Measurements from ENCODE around the gene SAMM50.

DNA sequence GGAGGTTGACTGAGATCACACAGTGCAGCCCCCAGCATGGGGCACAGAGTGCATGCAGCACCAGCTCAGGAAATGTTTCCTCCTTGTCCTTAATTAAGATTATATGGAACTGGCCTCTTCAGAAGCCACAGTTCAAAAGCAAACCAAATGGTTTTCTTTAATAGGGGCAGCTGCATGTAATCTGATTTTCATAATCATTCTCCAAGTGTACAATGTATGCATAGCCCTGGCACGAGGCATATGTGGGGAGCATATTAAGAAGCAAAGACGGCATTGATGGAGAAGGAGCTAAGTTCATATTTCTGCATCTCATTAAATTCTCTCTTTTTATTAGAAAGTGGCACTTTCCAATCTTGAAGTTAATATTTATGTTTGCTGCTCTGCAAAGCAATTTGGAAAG is 59.0 kb downstream of the SAMM50 start:
- TF ChIP-seq, protein P1, sequence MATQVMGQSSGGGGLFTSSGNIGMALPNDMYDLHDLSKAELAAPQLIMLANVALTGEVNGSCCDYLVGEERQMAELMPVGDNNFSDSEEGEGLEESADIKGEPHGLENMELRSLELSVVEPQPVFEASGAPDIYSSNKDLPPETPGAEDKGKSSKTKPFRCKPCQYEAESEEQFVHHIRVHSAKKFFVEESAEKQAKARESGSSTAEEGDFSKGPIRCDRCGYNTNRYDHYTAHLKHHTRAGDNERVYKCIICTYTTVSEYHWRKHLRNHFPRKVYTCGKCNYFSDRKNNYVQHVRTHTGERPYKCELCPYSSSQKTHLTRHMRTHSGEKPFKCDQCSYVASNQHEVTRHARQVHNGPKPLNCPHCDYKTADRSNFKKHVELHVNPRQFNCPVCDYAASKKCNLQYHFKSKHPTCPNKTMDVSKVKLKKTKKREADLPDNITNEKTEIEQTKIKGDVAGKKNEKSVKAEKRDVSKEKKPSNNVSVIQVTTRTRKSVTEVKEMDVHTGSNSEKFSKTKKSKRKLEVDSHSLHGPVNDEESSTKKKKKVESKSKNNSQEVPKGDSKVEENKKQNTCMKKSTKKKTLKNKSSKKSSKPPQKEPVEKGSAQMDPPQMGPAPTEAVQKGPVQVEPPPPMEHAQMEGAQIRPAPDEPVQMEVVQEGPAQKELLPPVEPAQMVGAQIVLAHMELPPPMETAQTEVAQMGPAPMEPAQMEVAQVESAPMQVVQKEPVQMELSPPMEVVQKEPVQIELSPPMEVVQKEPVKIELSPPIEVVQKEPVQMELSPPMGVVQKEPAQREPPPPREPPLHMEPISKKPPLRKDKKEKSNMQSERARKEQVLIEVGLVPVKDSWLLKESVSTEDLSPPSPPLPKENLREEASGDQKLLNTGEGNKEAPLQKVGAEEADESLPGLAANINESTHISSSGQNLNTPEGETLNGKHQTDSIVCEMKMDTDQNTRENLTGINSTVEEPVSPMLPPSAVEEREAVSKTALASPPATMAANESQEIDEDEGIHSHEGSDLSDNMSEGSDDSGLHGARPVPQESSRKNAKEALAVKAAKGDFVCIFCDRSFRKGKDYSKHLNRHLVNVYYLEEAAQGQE (IDR thresholded peaks at IDR 0.05; ENCODE audit: unreplicated experiment) = no peak
- TF ChIP-seq, protein P2, sequence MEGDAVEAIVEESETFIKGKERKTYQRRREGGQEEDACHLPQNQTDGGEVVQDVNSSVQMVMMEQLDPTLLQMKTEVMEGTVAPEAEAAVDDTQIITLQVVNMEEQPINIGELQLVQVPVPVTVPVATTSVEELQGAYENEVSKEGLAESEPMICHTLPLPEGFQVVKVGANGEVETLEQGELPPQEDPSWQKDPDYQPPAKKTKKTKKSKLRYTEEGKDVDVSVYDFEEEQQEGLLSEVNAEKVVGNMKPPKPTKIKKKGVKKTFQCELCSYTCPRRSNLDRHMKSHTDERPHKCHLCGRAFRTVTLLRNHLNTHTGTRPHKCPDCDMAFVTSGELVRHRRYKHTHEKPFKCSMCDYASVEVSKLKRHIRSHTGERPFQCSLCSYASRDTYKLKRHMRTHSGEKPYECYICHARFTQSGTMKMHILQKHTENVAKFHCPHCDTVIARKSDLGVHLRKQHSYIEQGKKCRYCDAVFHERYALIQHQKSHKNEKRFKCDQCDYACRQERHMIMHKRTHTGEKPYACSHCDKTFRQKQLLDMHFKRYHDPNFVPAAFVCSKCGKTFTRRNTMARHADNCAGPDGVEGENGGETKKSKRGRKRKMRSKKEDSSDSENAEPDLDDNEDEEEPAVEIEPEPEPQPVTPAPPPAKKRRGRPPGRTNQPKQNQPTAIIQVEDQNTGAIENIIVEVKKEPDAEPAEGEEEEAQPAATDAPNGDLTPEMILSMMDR (conservative IDR thresholded peaks at IDR 0.05; ENCODE audit: low read depth in 2 of 2) = no peak
- TF ChIP-seq POLR2AphosphoS5 (IDR thresholded peaks at IDR 0.05; ENCODE audit: low read depth) = no peak
- no peak for TF ChIP-seq CREB1 (CRISPR knock-in tag; IDR thresholded peaks at IDR 0.05; ENCODE audit: low read depth)
